HG03159 (cell line): ENCODE data around the gene PXK.

Experiments
- ATAC-seq: cut with Tn5 transposase; IDR thresholded peaks from one replicate; pipeline ENCODE4 v1.9.1; 2021; ENCODE audit warnings: mild to moderate bottlenecking, moderate library complexity; ENCODE audit not compliant: unreplicated experiment

The PXK gene

DNA sequence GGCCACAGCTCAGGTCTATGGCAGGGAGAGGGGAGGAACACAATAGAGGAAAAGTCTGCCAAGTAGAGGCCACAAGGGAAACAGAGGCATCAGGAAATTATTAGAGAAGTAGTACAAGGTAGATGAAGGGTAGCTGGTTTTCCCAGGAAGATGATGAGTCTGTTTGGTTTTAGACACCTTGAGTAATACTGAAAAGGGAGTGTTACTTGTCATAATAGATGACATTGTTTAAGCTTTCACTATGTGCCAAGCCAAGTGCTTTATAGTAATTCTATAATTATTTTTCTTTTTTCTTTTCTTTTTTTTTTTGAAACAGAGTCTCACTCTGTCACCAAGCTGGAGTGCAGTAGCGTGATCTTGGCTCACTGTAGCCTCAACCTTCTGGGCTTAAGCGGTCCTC lies 13.7 kb downstream of the PXK start:
- no peak for ATAC-seq

GRCh38 chr3:58347984-58348383 lies 15.3 kb downstream of the PXK start:
- ATAC-seq, result no peak

DNA sequence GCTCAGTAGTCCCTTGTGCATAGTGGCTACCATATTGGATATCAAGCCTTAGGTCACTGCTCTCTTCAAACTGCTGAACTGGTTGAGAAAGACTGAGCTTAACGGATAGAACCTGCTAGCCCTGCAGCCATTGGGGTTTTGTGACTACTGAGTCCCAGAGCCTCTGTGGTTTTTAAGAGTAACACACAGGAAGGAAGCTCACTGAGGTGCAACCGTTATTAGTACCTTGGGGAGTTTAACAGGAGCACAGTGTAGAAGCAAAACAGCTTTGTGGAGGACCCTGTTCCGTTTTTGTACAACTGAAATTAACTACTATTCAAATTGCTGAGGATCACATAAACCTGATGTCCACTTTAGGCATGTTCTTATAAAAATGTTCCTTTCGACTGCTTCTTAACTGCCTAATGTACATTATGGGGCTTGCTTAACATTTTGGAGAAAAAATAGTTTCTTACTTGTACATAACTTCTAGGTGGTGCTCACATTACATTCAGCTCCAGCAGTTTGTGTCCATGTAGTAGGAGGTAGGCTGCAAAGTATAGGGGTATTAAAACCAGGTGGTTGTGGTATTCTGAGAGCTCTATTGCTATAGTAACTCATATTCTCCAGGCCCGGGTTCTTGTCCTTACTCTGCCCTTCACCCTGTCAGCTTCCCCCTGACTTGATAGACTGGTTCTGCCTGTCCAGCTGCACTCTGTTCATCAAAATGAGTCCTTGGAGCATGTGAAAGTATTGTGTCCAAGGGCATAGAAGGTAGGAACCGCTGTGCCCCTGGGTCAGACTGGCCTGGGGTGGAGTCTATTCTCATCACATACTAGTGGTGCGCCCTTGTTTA lies 17.3 kb downstream of the PXK start:
- ATAC-seq, result peak; percentile 88

- no peak for ATAC-seq
Measured at GRCh38 chr3:58350627-58351013, 17.9 kb downstream of the PXK start.

DNA sequence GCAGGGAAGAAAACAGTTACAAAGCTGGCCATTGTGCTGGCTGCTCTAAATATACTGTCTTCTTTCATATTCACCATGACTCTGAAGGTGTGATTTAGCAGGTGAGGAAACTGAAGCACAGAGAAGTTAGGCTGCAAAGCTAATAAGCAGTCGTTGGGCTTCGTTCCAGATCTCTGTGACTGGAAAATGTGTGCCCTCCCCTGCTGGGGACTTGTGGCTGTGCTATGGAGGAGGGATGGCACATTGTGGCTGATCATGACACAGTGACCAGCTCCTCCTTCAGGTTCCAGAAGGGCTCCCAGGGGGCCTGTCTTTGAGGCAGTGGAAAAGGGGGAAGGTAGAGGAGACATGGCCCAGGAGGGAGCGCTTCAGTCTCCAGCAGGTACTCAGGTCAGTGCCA lies 19.2 kb downstream of the PXK start:
- ATAC-seq, result no peak

DNA sequence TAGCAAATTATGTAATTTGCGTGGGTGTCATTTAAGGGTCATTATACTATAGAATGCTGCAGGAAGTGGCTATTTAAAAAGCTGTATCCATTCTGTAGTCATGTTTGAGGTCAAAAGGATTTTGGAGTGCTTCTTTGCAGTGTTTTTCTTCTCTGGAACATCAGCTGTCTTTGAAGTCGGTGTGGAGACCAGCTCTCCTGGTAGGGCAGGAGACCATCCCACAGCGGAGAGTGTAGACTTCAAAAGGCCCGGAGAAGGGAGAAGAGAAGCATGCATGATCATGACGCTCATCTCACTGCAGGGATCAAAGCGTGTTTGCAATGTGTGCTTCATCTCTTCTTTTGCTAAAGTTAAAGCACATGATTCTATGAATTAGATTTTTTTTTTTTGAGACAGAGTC lies 19.9 kb downstream of the PXK start:
- ATAC-seq, result no peak

GRCh38 chr3:58353722-58354553 lies 21.2 kb downstream of the PXK start:
- ATAC-seq, result no peak

GRCh38 chr3:58355179-58355578 lies 22.5 kb downstream of the PXK start:
- ATAC-seq, result peak; percentile 46

GRCh38 chr3:58356054-58356453 lies 23.4 kb downstream of the PXK start:
- no peak for ATAC-seq

GRCh38 chr3:58357402-58357801 lies 24.7 kb downstream of the PXK start:
- ATAC-seq, result no peak

- ATAC-seq, result no peak
Measured at GRCh38 chr3:58358092-58358491, 25.4 kb downstream of the PXK start.

- ATAC-seq, result no peak
Measured at GRCh38 chr3:58358808-58359207, 26.1 kb downstream of the PXK start.

DNA sequence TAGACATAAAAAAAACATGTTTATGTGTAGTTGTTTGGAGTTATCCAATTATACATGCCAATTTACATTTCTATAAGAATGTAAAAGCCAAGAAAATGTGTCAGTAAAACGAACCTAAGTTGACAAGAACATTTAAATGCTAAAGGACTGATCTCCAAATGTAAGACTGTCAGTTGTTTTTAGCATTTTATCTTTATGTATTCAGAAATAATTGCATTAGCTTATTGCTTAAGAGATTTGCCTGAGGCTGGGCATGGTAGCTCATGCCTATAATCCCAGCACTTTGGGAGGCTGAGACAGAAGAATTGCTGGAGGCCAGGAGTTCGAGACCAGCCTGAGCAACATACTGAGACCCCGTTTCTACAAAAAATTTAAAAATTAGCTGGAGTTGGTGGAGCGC lies 26.9 kb downstream of the PXK start:
- no peak for ATAC-seq

DNA sequence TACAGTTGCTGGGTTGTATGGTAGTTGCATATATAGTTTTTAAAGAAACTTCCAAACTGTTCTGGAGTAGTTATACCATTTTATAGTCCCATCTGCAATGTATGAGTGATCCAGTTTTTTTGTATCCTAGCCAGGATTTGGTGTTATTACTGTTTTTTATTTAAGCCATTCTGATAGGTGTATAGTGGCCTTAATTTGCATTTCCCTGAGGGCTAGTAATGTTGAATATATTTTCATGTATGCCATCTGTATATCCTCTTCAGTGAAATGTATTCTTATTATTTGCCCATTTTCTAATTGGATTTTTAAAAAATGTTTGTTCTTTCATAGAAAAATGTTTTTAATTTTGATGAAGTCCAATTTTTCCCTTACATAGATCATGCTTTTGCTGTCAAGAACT lies 29.2 kb downstream of the PXK start:
- no peak for ATAC-seq

GRCh38 chr3:58366699-58367098 lies 34.0 kb downstream of the PXK start:
- ATAC-seq, result no peak

- no peak for ATAC-seq
Measured at GRCh38 chr3:58369038-58369437, 36.3 kb downstream of the PXK start.

- no peak for ATAC-seq
Measured at GRCh38 chr3:58369876-58370275, 37.2 kb downstream of the PXK start.

GRCh38 chr3:58370407-58370806 lies 37.7 kb downstream of the PXK start:
- ATAC-seq, result no peak

GRCh38 chr3:58371754-58372153 lies 39.1 kb downstream of the PXK start:
- ATAC-seq, result no peak

DNA sequence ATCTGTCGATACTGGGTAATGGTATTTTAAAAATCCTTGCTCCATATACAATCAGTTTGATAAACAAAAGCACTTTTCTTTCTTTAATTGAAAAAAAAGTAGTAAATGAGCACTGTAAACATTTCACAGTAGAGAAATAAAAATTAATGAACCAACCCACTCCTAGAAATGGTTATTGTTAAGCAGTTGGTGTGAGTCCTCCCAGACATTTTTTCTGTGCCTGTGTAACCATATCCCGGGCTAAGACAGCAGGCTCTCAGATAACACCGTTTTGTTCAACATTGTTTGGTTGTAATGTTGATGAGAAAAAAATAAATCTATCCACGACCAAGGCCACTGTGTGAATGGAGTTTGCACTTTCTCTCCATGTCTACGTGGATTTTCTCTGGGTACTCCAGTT lies 42.6 kb downstream of the PXK start:
- ATAC-seq, result no peak

GRCh38 chr3:58377168-58377567 lies 44.5 kb downstream of the PXK start:
- ATAC-seq, result no peak

- no peak for ATAC-seq
Measured at GRCh38 chr3:58377750-58378149, 45.1 kb downstream of the PXK start.
